Measurements from ENCODE around the gene KLHL26. TPM values are rescaled to one million over a fixed set of nuclear protein-coding genes. Genes with fewer than 3 reads are reported as not detected.
A peak's percentile ranks its signal among the peaks of the same experiment; 100 is the strongest.

Gene KLHL26
- polyA plus RNA-seq, 1 experiment = 2.3 TPM

- DNase-seq (ENCODE audit: low read depth) = no peak
- no peaks in the 10 kb centered on the region for H3K36me3 ChIP-seq (ENCODE audit: control insufficient read depth, insufficient read depth, low read length)
- H3K4me3 ChIP-seq (ENCODE audit: low read depth, low read length) = no peak overlapping the region
- TF ChIP-seq CTCF (IDR thresholded peaks at IDR 0.05; ENCODE audit: insufficient read depth, low read depth, low read length) = no peak
- ChIA-PET CTCF (interaction anchor here (0.9 to 1.5 kb wide), 2 partner anchors 46 to 213 kb away, joined by 3 read pairs; no protein-coding TSS in a partner anchor), POLR2A (no interaction called here)
- no peaks in the 10 kb centered on the region for H3K27me3 ChIP-seq (ENCODE audit: control insufficient read depth, insufficient read depth, low read length)
Observed at GRCh38 chr19:18634612-18635297, 2.1 kb upstream of the KLHL26 start.

GRCh38 chr19:18635831-18636182, 1.0 kb upstream of the KLHL26 start:
- no peak overlapping the region for H3K4me3 ChIP-seq (ENCODE audit: low read depth, low read length)
- CTCF ChIA-PET = interaction anchor here (1.5 kb wide), 1 partner anchor 212 kb away, joined by 3 read pairs; no protein-coding TSS in a partner anchor
- POLR2A ChIA-PET = no interaction called here
- H3K36me3 ChIP-seq (ENCODE audit: control insufficient read depth, insufficient read depth, low read length) = no peaks in the 10 kb centered on the region
- H3K27me3 ChIP-seq (ENCODE audit: control insufficient read depth, insufficient read depth, low read length) = no peaks in the 10 kb centered on the region
- TF ChIP-seq CTCF (IDR thresholded peaks at IDR 0.05; ENCODE audit: insufficient read depth, low read depth, low read length) = no peak
- no peak for DNase-seq (ENCODE audit: low read depth)

GRCh38 chr19:18636183-18636968, 452 bp upstream of the KLHL26 start:
- Histone ChIP-seq H3K4me3 (ENCODE audit: low read depth, low read length) (peak overlapping the region; percentile 91), H3K27me3 (ENCODE audit: control insufficient read depth, insufficient read depth, low read length) (no peaks in the 10 kb centered on the region), H3K36me3 (ENCODE audit: control insufficient read depth, insufficient read depth, low read length) (no peaks in the 10 kb centered on the region)
- ChIA-PET CTCF (no interaction called here), POLR2A (no interaction called here)
- TF ChIP-seq CTCF (IDR thresholded peaks at IDR 0.05; ENCODE audit: insufficient read depth, low read depth, low read length) = no peak
- no peak for DNase-seq (ENCODE audit: low read depth)

GRCh38 chr19:18637673-18638630, 1.1 kb downstream of the KLHL26 start:
- CTCF ChIA-PET = no interaction called here
- no peak for DNase-seq (ENCODE audit: low read depth)
- H3K36me3 ChIP-seq (ENCODE audit: control insufficient read depth, insufficient read depth, low read length) = no peaks in the 10 kb centered on the region
- no peaks in the 10 kb centered on the region for H3K27me3 ChIP-seq (ENCODE audit: control insufficient read depth, insufficient read depth, low read length)
- POLR2A ChIA-PET = no interaction called here
- H3K4me3 ChIP-seq (ENCODE audit: low read depth, low read length) = peak overlapping the region; percentile 91
- no peak for TF ChIP-seq CTCF (IDR thresholded peaks at IDR 0.05; ENCODE audit: insufficient read depth, low read depth, low read length)

Measured in BJ (cell line).